Dermis lymphatic vessel endothelial cell (primary cell): ENCODE measurements around the gene CAMKV. TPM values are rescaled to one million over a fixed set of nuclear protein-coding genes. Genes with fewer than 3 reads are reported as not detected.

Experiments used
- total RNA-seq: library from RNA; depleted of rRNA; stranded (reverse); fragments of >200 nt; gene quantifications from 2 replicates; pipeline ENCODE4 v1.2.1, GENCODE V29; 2014

The CAMKV gene
- total RNA-seq: not detected in 2 replicates

GRCh38 chr3:49869525-49870126 lies at the start of gene CAMKV:
Gene CAMKV, minus strand, starts transcription at chr3:49869906. Its CDS starts 7,518 bp downstream, at chr3:49862388.

DNA sequence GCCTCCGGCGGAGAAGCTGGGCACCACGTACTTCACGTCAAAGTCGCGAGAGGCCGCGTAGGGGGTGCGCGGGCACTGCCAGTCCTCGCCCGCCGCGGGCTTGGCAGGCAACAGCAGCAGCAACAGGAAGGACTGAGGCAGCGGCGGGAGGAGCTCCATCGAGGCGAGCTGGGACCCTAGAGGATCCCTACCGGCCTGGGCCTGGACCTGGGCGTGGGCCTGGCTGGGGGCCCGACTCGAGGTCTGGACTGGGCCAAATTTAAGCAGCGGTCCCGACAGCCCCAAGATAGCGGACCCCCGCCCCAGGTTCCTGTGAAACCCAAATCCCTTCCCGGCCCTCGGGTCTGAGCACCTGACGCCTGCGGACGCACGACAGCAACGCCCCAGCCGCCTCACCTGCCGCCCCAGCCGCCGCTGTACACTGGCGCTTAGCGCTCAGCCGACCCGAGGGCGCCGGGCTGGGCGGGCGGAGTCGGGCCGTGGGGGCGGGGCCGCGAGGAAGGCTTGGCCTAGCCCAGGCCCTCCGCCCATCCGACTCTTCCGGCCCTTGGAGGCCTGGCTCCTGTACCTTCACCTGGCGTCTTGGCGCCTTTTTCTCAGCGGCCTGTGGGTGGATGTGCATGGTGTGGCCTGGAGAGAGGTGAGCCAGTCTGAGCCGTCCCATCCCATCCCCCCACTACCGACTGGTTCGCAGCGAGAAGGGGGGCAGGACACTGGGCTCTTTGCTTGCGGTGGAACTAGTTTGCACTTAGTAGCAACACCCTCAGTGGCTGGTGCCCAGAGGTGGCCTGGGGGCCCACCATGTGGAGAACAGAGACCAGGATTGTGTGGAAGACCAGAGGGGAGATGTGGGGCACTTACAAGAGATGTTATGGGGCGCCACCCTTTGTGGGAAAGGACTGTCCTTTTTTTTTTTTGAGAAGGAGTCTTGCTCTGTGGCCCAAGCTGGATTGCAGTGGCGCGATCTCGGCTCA lies 34.0 kb upstream of the CAMKV start, which contains the start of gene MST1R:
TSS of gene MST1R (minus strand) at position 423 of the 974 bp plus-strand sequence. CDS start at position 159, 264 bp downstream.

DNA sequence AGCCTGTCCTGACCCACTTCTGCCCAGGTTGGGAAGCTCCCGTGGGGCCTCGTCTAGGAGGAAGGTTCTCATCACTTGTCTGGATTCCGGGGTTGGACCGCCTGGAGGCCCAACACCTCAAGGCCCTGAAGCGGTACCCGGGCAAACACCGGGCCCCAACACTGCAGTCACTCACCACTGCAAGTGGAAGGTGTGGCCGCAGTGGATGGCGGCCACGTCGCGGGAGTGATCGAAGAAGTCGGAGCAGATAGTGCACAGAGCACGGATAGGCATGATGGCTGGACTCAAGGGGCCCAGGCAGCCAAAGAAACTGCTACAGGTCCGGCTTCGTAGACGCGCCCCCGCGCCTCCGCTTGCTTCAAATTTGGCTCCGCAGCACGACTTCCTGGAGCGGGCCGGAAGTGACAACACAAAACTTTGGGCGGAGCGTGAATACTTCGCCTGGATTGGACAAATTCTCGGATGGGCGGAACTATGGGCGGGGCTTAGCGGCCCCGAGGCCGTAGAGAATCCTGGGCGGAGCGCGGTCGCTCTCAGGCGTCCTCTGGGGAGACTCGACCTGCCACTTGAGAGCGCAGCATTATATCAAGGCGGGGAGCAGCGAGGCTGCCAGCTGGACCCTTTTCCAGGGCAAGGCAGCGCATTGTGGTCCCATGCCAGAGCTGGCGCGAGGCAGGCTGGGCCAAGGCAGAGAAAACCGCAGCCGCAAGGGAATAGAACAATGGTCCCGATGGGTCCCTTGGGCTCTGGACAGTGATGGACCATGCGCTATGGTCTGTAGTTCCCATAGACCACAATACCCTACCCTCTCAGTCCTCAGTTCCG lies 13.3 kb downstream of the CAMKV start, which contains the start of gene TRAIP:
TSS of gene TRAIP (minus strand) at position 384 of the 825 bp plus-strand sequence. CDS start at position 273, 111 bp downstream.

GRCh38 chr3:49813497-49814174 lies 56.1 kb downstream of the CAMKV start, which contains the start of gene UBA7:
Gene UBA7, minus strand, starts transcription at chr3:49813953. Its CDS starts 166 bp downstream, at chr3:49813787.

Other genes starting within 250 kb of the CAMKV start
- gene APEH, start 195.6 kb downstream of the CAMKV start, total RNA-seq: 64.6 and 114 TPM in 2 replicates
- 1.8 and 2.2 TPM in 2 replicates for gene MST1, start 180.4 kb downstream of the CAMKV start, total RNA-seq
- gene RNF123, start 180.3 kb downstream of the CAMKV start, total RNA-seq: 20.5 and 22.5 TPM in 2 replicates
- gene AMIGO3, start 150.2 kb downstream of the CAMKV start, total RNA-seq: not detected in 2 replicates
- 15.7 and 25.6 TPM in 2 replicates for gene GMPPB, start 146.0 kb downstream of the CAMKV start, total RNA-seq
- gene IP6K1, start 83.4 kb downstream of the CAMKV start, total RNA-seq: 47.9 and 55.3 TPM in 2 replicates
- not detected in 2 replicates for gene CDHR4, start 70.0 kb downstream of the CAMKV start, total RNA-seq
- 17.3 and 17.6 TPM in 2 replicates for gene INKA1, start 66.6 kb downstream of the CAMKV start, total RNA-seq
- 24.9 and 29.9 TPM in 2 replicates for gene UBA7, start 56.0 kb downstream of the CAMKV start, total RNA-seq
- 1.1 and 1.2 TPM in 2 replicates for gene TRAIP, start 13.3 kb downstream of the CAMKV start, total RNA-seq
- 0.11 and 0.52 TPM in 2 replicates for gene MST1R, start 34.0 kb upstream of the CAMKV start, total RNA-seq
- gene MON1A, start 59.9 kb upstream of the CAMKV start, total RNA-seq: 4.0 and 7.6 TPM in 2 replicates
- 29.2 and 34.6 TPM in 2 replicates for gene RBM6, start 70.2 kb upstream of the CAMKV start, total RNA-seq
- 127 and 181 TPM in 2 replicates for gene RBM5, start 219.0 kb upstream of the CAMKV start, total RNA-seq